Measurements from ENCODE around the gene CLPSL2.

CLPSL2 gene

DNA sequence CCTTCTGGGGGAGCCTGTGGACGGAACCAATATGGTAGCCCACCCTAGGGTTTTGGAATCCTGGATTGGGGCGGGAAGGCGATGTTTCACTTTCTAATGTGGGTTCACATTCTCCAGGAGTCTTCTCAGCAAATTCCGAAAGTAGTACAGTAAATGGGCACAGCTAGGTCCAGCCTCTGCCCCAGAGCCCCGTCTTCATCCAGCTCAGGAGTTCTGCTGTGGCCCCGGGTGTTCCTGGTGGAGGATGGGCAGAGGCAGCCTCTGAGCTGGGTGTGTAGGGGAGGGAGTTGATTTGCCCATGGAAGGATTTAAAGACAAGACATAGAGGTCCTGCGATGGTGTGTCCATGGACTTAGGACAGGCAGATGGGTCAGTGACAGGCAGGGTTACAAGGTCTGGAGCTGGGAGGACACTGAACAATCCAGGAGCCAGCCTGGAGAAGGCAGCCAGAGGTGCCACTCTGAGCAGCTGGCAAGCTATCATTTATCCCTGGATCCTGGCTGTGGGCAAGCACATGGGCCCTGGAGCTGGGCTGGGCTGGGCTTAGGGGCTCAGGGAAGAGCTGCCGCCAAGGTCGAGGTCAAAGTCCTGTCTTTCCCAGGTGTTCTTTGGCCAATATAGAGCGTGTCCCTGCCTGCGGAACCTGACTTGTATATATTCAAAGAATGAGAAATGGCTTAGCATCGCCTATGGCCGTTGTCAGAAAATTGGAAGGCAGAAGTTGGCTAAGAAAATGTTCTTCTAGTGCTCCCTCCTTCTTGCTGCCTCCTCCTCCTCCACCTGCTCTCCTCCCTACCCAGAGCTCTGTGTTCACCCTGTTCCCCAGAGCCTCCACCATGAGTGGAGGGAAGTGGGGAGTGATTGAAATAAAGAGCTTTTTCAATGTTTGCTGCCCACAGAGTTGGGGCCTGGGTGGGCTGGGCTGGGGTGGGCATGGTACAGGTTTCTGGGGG, 11.1 kb downstream of the CLPSL2 start:
- DNase-seq (ENCODE audit: low read depth in 2 of 2) = no peak

DNA sequence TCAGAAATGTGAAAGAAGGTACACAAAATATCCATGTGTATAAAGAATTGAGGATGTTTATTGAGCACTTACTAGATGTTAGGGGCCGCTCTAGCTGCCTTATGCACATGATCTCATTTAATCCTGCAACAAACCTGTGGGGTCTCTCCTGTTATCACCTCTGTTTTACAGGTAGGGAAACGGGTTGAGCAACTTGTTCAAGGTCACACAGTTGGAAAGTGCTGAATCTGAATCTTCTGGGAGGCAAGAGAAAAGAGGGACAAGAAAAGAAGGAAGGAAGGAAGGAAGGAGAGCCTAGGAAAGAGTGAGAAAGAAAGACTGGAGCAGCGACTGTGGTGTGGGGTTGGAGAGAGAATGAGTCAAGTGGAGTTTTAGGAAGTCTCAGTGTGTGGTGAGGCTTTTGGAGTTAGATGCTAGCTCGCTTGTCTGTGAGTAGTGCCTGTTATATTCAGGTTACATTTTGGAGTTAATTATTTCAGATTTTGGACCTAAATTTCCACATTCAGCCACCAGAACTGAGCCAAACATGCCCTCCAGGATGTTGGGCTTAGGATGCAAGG, 12.1 kb downstream of the CLPSL2 start:
- DNase-seq (ENCODE audit: low read depth in 2 of 2) = no peak

DNA sequence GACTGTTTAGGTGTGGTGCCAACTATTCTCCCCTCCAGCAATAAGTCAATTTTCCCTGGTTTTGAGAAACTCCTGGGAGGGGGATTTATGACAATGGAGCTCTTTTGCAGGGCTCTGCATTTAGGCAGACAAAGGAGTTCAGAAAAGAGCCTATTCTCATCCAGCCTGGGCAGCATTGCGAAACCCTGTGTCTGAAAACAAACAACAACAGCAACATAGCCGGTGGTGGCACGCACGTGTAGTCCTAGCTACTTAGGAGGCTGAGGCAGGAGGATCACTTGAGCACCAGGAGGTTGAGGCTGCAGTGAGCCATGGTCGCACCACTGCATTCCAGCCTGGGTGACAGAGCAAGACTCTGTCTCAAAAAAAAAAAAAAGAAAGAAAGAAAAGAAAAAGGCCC, 14.3 kb downstream of the CLPSL2 start:
- DNase-seq (ENCODE audit: low read depth in 2 of 2) = no peak

DNA sequence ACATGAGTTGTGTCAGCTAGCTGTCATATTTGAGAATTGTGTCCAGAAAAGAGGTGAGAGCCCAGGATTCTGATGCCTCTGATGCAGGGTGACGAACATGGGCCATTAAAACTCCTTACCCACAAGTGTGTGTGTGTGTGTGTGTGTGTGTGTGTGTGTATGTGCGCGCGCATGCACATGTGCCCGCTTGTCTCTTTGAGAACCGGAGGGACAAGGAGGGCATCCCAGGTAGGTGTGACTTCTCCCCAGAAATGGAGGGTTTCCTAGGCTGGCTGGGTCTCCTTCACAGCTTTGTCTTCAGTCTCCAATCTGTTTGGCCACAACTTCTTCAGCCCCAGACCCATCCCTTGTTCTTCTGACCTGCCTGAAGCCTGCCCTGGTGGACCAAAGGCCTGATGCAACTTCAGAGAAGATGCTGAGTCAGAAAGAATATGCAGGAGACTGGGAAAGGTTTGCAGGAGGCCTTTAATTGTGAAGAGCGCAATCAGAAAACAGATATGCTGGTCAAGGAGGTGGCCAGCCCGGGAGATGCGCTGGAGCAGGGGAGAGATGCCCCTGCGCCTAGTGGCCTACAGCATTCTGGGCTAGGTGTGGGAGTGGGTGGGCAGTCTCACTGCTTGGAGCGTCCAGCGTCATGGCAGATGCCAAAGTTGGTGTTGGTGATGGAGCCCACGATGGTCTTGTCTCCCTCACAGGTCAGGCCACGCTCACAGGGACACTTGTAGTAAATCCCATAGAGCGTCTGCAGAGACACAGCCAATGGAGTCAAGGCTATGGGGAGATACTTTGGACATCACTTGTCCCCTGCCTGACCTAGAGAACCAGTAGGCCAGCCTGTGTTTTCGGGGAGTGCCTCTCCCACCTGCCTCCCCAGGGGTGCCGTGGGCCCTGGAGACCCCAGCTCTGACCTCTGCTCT, 18.4 kb downstream of the CLPSL2 start:
- DNase-seq (ENCODE audit: low read depth in 2 of 2) = no peak

DNA sequence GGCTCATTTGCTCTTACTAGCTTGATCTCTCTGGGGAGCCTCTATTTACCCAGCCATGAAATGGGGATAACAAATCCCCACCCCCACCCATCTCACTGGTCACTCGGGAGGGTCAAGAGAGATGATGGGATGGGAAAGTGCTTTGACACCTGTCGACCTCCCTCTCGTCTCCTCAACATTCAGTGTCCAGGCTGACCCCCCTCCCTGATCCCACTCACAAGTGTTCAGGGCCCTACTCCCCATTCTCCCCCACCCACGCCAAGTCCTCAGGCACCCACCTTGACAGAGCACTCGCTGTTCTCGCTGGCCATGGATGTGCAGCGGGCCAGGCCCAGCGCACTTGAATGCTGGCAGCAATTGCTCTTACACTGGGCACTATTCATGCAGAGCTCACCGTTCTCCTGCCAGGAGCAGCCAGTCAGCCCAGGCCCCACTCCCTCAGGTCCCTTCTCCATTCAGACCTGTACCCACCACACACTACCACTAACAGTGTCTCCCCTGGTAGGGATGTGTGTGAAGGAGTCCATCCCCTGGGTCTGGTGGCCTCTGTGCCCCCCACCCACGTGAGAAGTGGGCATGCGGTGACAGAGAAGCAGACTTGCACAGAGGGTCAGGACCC, 19.2 kb downstream of the CLPSL2 start:
- no peak for DNase-seq (ENCODE audit: low read depth in 2 of 2)

DNA sequence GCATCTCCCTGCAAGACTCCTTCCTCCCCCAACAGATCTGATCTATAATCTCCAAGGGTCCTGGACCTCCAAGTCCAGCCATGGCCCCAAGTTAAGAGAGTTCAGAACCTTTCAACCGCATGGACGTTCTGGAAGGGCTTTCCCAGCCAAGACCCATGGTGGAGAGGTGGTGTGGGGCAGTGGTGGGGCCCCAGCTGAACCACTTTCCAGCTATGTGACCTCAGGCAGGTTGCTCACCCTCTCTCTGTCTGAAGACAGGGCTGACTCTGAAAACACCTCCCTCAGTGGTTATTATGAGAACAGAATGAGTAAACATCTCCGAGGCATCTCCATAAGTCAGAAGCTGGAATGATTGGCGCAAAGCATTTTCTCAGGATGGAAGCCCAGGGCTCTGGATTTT, 19.8 kb downstream of the CLPSL2 start:
- DNase-seq (ENCODE audit: low read depth in 2 of 2) = no peak

DNA sequence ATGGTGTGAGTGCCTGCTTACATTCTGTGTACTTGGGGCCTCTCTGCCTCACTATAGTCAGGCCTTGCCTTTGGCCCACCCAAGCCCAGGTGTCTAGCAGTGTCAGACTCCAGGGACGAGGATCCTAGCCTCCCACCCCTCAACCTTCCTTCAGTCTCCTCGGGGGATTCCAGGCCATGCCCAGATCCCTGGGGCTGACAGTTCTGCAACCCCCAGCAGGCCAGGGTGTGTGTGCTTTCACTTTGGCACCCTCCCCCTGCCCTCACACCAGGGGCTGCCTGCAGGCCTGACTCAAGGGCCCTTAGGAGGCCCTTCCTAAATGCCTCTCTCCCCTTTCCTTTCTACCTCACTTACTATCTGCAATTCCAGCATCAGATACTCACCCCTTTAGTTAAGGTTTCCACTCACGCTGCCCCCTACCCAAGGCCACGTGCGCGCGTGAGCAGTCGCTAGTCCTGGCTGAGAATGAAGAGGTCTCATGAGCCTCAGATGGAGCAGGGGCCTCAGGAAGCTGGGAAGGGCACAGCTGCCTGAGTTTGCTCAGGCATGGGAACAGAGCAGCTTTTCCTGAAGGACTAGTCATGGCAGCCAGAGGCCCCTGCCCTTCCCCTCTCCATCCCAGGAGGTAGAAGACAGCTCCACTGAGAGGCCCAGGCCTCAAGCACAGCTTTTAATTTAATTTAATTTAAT, 21.6 kb downstream of the CLPSL2 start:
- no peak for DNase-seq (ENCODE audit: low read depth in 2 of 2)

DNA sequence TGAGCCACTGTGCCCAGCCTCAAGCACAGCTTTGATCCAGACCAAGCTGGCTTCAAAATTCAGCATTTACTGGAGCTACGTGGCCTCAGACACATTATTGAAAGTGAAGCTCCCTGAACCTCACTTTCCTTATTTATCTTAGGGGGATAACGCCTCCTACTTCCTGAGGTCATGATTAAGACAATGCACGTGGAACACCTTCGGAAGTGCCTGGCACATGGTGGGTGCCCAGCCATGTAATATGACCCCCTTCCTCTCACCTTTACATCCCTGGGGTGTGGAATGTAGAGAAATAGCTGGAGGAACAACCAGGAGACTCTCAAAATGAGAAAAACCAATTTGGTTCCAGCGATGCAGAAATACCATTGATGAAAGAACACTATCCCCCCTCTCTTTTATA, 22.3 kb downstream of the CLPSL2 start:
- no peak for DNase-seq (ENCODE audit: low read depth in 2 of 2)

DNA sequence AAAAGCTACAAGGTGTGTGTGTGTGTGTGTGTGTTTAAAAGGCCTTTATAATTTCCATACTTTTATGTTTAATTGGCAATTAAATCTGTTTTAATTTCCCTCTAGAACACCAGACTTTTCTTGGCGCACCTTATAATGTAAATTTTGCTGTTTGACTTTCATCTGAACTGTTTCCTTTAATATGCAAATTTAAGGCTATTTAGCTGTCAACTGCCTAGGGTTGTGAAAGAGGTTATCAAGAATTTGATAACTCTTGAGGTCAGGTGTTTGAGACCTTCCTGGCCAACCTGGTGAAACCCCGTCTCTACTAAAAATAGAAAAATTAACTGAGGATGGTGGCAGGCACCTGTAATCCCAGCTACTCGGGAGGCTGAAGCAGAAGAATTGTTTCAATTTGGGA, 24.8 kb downstream of the CLPSL2 start:
- no peak for DNase-seq (ENCODE audit: low read depth in 2 of 2)

DNA sequence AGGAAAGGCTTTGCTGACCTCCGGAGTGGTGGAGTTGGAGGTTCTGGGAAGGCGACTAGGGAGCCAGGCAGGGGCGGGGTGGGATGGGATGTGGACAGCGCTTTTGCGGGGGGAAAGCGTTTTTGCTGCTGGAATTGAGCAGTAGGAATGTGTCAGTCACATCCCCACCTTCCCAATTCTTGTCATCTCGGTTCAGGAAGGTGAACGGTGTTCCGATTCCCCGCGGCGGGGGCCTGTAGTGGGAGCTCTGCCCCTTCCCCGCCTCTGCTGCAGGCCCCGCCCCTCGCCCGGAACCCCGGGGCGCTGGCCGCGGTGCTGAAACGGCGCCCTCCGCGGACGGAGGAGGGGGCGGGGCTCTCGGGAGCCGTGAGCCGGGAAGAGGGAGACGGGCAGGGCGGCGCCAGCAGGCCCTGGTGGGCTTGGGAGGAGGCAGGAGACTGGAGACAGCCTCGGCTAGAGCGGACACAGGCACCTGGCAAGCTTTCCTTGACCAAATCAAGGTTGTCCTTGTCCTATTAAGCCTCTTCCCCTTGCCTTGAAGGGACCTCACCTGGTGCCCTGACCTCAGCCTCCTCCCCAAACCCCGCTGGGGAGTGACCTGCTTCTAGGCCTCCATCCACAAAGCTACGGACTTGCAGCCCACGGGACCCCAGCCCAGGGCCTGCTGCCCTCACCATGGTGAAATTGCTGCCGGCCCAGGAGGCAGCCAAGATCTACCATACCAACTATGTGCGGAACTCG, 28.8 kb downstream of the CLPSL2 start, which contains the start of gene LHFPL5:
Gene LHFPL5, plus strand, starts transcription at position 357 of the 741 bp plus-strand sequence. Its CDS starts 319 bp downstream, at position 676.
- peak; percentile 10 to 42 for DNase-seq (ENCODE audit: low read depth in 2 of 2)

DNA sequence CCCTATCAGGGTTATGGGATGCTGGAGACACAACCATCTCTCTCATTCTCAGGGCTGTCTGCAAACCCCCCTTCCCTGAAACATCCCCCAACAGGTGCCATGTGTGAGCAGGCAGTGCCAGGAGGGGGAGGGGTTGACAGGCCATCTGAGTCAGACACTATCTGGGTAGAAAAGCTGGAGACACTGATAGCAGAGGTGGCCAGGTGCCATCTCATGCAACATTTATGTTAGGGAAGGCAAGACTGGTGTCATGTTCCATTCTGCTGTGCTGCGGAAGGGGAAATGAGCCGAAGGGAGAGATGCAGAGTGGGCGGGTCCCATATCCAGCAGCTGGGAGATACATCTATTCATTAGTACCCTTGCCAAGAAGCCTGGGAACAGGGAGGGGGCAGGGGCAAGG, 32.3 kb downstream of the CLPSL2 start:
- no peak for DNase-seq (ENCODE audit: low read depth in 2 of 2)

DNA sequence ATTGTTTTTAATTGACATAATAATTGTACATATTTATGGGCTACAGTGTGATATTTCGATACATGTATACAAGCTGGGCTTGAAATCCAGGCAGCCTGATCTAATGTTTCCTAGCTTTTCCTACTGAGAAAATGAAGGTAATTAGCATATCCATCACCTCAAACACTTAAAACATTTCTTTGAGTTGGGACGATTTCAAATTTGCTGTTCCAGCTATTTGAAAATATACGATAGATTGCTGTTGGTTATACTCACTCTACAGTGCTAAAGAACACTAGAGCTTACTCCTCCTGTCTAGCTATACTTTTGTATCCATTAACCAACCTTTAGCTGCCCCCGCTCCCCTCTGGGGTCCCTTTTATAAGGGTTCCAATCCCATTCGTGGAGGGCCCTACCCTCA, 33.4 kb downstream of the CLPSL2 start:
- no peak for DNase-seq (ENCODE audit: low read depth in 2 of 2)

DNA sequence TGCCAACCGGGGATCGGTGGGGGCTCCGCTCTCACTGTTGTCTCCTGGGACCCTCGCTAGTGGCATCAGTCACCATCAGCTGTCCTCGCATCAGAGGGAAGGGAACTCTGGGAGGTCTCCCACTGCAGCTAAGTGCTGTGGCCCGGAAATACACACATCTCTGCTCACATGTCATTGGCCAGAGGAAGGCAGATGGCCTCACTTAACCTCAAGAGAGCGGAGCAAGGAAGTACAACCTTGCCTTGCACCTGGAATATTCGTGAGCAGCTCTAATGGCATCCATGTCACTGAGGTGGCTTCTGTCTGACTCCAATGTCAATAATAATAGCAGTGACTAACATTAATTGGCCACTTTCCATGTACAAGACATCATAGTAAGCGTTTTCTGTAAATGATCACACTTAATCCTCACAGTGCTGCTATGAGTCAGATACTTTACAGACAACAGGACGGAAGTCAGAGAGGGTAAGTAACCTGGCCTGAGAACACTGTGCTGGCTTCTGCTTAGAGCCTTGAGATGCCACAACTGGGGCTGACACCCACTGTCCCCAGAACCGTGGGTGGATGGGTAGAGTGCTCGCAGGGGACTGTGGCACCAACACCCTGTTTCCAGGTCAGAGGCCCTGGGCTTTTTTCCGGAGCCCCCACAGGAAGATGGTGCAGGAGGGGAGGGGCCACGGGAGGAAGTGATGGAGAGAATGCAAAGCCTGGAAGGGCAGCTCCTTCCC, 34.7 kb downstream of the CLPSL2 start:
- DNase-seq (ENCODE audit: low read depth in 2 of 2) = no peak

DNA sequence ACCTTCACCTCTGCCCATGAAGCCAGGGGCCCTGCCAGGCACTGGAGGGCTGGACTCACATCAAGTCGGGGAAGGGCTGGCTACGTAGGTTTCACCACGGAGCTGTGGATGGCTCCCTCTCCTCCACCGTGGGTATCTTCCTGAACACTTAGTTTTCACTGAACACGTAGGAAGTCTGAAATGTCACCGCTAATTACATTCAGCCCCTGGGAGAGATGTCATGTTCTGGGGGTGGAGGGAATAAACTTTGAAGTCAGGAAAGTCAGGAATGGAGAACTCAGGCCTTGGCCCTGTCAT, 35.2 kb downstream of the CLPSL2 start:
- DNase-seq (ENCODE audit: low read depth in 2 of 2) = no peak

DNA sequence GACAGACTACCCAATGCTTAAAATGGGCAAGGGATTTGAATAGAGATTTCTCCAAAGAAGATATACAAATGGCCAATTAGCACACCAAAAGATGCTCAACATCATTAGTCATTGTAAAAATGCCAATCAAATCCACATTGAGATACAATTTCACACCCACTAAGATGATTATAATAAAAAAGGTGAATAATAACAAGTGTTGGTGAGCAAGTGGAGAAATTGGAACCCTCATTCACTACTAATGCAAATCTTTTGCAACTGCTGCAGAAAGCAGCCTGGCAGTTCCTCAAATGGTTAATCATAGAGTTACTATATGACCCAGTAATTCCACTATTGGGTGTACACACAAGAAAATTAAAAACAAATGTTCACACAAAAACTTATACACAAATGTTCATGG, 41.1 kb downstream of the CLPSL2 start:
- DNase-seq (ENCODE audit: low read depth in 2 of 2) = no peak

DNA sequence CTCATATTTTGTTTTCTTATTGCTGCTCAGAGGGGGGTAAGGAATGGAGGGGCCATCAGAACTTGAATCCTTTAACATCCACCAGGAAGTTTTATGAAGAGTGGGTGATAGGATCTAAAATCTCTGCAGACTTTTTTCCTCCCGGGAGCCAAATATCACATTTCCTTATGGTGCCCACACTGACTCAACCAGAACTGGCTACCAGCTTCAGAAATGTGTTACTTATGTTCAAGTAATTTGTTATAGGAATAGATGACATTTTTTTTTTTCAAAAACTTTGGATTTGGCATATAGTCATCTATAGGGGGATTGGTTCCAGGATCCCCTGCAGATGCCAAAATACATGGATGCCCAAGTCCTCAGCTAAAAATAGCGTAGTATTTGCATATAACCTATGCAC, 47.2 kb downstream of the CLPSL2 start:
- no peak for DNase-seq (ENCODE audit: low read depth in 2 of 2)

DNA sequence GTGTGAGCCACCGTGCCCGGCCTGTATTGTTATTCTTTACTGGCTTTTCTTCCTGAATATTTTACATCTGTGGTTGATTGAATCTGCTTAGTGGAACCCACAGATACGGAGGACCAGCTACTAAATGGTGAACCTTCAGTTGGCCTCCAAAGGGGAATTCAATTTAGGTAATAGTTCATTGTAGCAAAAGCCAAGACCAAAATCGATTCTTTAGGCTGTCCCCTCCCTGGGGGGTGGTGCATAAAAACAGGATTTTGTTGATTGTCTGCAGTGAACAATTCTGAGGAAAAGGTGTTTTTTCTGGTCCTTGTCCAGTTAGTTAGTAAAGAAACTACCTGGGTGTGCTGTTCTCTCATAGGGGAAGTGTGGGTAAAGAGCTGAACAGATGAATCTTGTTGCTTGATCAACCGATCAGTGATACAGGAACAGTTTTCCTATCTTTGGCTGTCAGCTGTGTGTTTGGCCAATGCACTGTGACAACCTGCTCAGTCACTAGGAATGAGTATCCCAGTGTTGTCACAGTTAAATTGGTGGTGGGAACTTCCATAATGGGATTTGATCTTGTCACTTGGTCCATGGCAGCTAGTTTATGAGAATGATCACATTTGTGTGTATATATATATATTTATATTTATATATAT, 48.3 kb downstream of the CLPSL2 start:
- no peak for DNase-seq (ENCODE audit: low read depth in 2 of 2)
